Effector memory CD4-positive, alpha-beta T cell (primary cell): ENCODE results near the gene IGDCC3.
A peak's percentile ranks its signal among the peaks of the same experiment; 100 is the strongest.

ENCODE experiments used
- DNase-seq, 3 donors: peaks; one replicate each; pipeline ENCODE4 v3.0.0-alpha.2; 2020
- H3K27ac ChIP-seq: 2 replicates; pipeline ENCODE4 v1.7.0; 2013; ENCODE audit warnings: mild to moderate bottlenecking, low read length, moderate library complexity; ENCODE audit not compliant: insufficient read depth, poor library complexity, severe bottlenecking
- H3K27me3 ChIP-seq: replicated peaks from 2 replicates; pipeline ENCODE4 v1.7.0; 2013; ENCODE audit warnings: mild to moderate bottlenecking, low read length; ENCODE audit not compliant: insufficient read depth, control insufficient read depth, poor library complexity, severe bottlenecking
- H3K36me3 ChIP-seq: 2 replicates; pipeline ENCODE4 v1.7.0; 2013; ENCODE audit warnings: mild to moderate bottlenecking, low read length, moderate library complexity; ENCODE audit not compliant: control insufficient read depth, insufficient read depth
- H3K4me1 ChIP-seq: 2 replicates; pipeline ENCODE4 v1.7.0; 2013; ENCODE audit warnings: low read length, mild to moderate bottlenecking; ENCODE audit not compliant: control insufficient read depth, insufficient read depth, poor library complexity, severe bottlenecking
- H3K4me3 ChIP-seq: 2 replicates; pipeline ENCODE4 v1.7.0; 2013; ENCODE audit warnings: low read length, low read depth, mild to moderate bottlenecking; ENCODE audit not compliant: insufficient read depth, poor library complexity, severe bottlenecking
- H3K9me3 ChIP-seq: 2 replicates; pipeline ENCODE4 v1.7.0; 2013; ENCODE audit warnings: mild to moderate bottlenecking, low read length, moderate library complexity; ENCODE audit not compliant: control insufficient read depth

Gene IGDCC3

DNA sequence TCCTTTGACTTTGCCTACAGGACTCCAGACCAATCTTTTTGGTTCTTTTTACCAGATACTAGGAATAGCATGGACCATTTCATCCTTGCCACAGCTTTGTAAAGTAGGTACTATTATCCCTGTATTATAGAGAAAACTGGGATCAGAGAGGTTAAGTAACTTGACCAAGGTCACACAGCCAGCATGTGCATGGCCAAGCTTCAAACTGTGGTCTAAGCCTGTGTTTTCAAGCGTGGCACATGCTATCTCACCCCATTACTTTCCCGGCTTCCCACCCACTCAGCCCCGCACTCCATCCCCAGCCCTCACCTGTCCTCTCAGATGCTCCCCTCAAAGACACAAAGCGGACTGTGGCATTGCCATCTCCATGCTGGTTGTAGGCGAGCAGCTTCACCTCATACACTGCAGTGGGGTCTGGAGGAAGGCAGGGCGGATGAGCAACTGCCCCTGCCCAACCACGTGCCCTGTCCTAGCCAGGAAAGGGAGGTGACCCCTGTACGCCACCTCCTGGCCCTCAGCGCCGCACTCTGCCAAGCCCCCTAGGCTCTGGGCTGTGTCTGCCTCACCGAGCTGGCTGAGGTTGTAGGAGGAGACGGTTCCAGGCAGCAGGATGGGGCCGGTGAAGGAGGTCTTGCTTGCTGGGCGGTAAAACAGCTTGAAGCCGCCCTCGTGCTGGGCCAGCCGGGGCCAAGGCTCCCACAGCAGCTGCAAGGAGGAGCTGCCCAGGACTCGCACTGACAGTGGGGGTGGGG lies 47.6 kb downstream of the IGDCC3 start:
- Histone ChIP-seq H3K9me3 (no peaks in the 10 kb centered on the region), H3K36me3 (no peaks in the 10 kb centered on the region), H3K27me3 (no peaks in the 10 kb centered on the region), H3K4me1 (no peaks in the 10 kb centered on the region), H3K27ac (no peak overlapping the region), H3K4me3 (no peak overlapping the region)
- no peak for DNase-seq

DNA sequence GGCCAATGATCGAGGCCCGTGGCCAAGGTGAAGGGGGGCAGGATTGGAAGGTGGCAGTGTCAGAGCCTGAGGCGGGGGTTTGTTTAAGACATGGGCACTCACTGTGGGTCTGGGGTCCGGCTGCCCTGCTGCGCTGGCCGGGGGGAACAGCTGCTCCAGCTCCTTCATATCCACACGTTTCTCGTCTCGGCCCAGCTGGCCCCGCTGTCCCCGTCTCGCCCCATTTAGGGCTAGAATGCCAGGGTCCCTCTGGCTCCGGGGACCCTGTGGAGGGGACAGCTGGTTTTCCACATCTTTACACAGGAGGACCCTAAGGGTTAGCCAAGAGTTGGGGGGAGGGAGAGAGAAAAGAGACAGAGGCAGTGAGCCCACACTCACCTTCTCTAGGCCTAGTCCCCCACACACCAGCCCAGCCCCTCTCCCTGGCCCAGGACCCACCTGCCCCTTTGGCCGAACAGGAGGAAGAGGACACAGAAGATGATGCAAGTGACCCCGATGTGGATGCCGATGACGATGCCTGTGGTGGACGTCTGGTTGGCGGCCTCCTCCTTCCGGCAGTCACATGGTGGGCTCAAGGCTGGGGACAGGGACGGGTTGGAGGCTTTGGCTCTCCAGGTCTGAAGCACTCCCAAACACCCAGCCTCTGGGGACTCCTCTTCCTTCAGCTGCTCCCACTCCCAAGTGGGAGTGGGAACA lies 48.4 kb downstream of the IGDCC3 start:
- Histone ChIP-seq H3K36me3 (no peaks in the 10 kb centered on the region), H3K9me3 (no peaks in the 10 kb centered on the region), H3K4me1 (no peaks in the 10 kb centered on the region), H3K4me3 (no peak overlapping the region), H3K27me3 (no peaks in the 10 kb centered on the region), H3K27ac (no peak overlapping the region)
- DNase-seq: no peak

GRCh38 chr15:65328506-65329287 lies 49.1 kb downstream of the IGDCC3 start:
- no peak overlapping the region for H3K4me3 ChIP-seq
- no peaks in the 10 kb centered on the region for H3K36me3 ChIP-seq
- no peaks in the 10 kb centered on the region for H3K27me3 ChIP-seq
- H3K27ac ChIP-seq: no peak overlapping the region
- H3K9me3 ChIP-seq: no peaks in the 10 kb centered on the region
- no peaks in the 10 kb centered on the region for H3K4me1 ChIP-seq
- DNase-seq: no peak

DNA sequence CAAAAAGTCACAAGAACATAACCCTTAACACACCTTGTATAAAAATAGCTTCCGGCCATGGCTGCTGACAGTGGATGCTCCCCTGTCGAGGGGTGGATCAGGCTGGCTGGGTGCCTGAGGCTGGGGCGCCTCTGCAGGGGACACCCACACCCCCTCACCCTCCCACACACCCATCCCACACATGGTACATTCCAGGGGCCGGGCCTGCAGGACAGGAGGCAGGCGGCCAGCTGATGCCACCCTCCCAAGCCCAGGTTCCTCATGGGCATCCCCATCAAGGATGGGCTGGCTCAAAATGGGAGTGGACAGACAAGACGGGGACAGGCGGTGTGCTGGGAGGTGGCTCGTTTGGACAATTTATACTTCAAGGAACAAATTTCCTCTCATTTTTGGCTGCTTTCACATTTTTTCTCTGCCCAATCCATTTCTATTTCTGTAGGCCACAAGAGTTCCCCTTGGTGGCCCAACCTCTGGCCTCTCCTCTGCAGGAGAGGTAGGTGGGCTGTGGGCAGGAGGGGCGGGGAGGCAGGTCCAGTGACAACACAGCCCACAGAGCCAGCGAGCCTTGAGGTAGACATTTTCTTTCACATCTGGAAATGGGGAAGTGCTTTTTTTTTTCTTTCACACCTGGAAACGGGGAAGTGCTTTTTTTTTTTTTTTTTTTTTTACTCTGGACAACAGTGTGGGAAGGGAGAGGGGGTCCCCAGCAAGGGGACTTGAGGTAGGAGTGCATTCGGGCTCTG lies 50.0 kb downstream of the IGDCC3 start:
- Histone ChIP-seq H3K27ac (no peak overlapping the region), H3K27me3 (no peaks in the 10 kb centered on the region), H3K36me3 (no peaks in the 10 kb centered on the region), H3K9me3 (no peaks in the 10 kb centered on the region), H3K4me3 (no peak overlapping the region), H3K4me1 (no peaks in the 10 kb centered on the region)
- DNase-seq: no peak

DNA sequence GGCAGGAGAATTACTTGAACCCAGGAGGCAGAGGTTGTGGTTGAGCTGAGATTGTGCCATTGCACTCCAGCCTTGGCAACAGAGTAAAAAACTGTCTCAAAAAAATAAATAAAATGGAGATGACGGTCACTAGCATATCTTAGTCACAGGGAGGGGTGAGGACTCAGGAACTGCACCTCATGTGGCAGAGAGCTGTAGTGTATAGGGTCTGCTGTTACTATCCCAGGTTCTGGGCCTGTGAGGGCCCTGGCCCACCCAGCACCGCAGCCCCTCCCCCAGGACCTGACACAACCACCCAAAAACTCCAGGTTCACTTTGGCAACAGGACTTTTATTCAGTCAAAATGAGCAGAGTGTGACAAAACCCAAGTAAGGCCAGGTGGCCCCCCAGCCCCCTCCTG lies 51.0 kb downstream of the IGDCC3 start:
- no peaks in the 10 kb centered on the region for H3K9me3 ChIP-seq
- H3K4me1 ChIP-seq: no peaks in the 10 kb centered on the region
- H3K4me3 ChIP-seq: no peak overlapping the region
- no peaks in the 10 kb centered on the region for H3K36me3 ChIP-seq
- no peak overlapping the region for H3K27ac ChIP-seq
- H3K27me3 ChIP-seq: no peaks in the 10 kb centered on the region
- no peak for DNase-seq

DNA sequence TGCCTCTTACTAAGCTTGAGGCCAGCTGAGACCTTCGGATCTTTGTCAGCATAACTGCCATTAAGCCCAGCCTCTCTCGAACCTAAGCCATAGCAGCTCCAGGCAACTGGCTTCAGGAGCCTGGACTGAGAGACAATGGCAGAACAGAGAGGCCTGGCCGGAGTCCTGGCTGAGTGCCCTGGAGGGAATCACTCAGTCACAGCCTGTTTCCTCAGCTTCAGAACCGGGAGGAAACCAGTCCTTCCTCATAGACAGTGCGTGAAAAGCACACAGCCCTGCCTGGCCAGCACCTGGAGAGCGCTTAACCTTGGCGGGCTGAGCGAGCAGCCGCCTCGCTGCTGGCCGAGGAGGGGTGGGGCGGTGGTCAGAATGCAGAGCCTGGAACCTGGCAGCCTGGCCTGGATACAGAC lies 51.7 kb downstream of the IGDCC3 start:
- Histone ChIP-seq H3K4me3 (no peak overlapping the region), H3K27ac (no peak overlapping the region)
- DNase-seq: no peak

DNA sequence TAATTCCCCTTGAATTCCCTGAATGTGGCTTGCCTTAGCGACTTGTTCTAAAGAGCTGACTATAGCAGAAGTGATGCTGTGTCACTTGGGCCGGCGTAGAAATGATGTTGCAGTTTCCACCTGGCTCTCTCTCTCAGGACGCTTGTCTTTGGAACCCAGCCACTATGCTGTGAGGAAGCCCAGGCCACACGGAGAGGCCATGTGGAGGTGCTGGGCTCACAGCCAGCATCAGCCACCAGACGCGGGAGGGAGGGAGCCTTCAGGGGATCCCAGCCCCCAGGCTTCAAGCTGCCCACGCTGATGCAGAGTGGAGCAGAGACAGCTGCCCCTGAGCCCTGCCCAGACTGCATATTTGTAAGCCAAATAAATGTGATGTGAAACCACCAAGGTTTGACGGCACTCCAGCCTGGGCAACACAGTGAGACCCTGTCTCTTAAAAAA lies 54.7 kb downstream of the IGDCC3 start:
- no peak overlapping the region for H3K4me3 ChIP-seq
- H3K27ac ChIP-seq: no peak overlapping the region
- H3K9me3 ChIP-seq: no peaks in the 10 kb centered on the region
- no peaks in the 10 kb centered on the region for H3K4me1 ChIP-seq
- H3K36me3 ChIP-seq: no peaks in the 10 kb centered on the region
- no peak for DNase-seq
- H3K27me3 ChIP-seq: no peaks in the 10 kb centered on the region

More for the DNA sequence above, 51.7 kb downstream of the IGDCC3 start:
- H3K36me3 ChIP-seq: no peaks in the 10 kb centered on the region
- H3K27me3 ChIP-seq: no peaks in the 10 kb centered on the region
- no peaks in the 10 kb centered on the region for H3K4me1 ChIP-seq
- no peaks in the 10 kb centered on the region for H3K9me3 ChIP-seq

DNA sequence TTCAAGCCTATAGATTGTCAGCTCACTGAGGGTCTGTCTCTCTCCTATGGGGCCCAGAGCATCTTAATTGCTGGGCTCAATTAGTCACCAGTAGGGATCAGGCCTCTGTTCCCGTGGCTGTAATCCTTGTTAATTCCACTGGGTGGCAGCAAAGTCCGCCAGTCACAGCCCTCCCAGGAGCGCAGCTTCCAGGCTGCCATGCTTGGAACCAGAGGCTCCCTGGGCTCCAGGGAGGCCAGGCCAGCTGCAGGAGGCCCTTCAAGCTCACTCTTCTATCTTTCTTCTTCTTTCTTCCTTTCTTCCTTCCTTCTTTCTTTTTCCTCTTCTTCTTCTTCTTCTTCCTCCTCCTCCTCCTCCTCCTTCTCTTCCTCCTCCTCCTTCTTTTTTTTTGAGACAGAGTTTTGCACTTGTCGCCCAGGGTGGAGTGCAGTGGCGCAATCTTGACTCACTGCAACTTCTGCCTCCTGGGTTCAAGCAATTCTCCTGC lies 58.9 kb downstream of the IGDCC3 start:
- peak; percentile 51 to 65 (median 55) for DNase-seq
- no peaks in the 10 kb centered on the region for H3K36me3 ChIP-seq
- H3K4me3 ChIP-seq: no peak overlapping the region
- no peaks in the 10 kb centered on the region for H3K4me1 ChIP-seq
- no peaks in the 10 kb centered on the region for H3K9me3 ChIP-seq
- no peak overlapping the region for H3K27ac ChIP-seq
- H3K27me3 ChIP-seq: no peaks in the 10 kb centered on the region

DNA sequence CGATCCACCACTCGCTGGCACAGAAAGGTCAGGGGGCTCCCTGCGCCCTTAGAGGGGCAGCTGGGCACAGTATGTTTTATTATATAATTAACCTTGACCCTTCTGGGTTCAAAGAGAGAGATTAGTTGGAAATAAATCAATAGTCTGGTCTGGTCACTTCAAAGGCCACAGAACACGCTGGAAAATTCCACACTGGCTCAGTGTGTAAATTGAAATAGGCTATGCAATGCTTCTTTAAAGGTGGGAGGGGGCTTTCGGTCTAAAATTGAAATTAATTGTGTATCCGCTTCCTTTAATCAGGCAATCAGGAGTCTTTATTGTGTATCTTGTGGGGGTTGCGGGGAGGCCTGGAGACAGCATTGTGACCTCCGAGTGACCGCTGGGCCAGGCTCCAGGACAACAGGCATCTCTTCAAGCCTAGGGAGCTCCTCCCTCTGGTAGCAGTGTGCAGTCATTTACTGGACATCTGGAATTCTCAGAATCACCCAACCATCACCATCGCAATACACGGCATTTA lies 65.3 kb downstream of the IGDCC3 start:
- Histone ChIP-seq H3K27ac (no peak overlapping the region), H3K9me3 (no peaks in the 10 kb centered on the region), H3K4me1 (no peaks in the 10 kb centered on the region), H3K4me3 (no peak overlapping the region), H3K36me3 (no peaks in the 10 kb centered on the region), H3K27me3 (no peaks in the 10 kb centered on the region)
- no peak for DNase-seq
